Measurements from ENCODE around the gene C10orf62.
"Not testable (repeated sequence)": the region's sequence is repeated elsewhere in the genome, so short reads cannot be mapped to it uniquely, and the experiment has no call there.

C10orf62 gene

DNA sequence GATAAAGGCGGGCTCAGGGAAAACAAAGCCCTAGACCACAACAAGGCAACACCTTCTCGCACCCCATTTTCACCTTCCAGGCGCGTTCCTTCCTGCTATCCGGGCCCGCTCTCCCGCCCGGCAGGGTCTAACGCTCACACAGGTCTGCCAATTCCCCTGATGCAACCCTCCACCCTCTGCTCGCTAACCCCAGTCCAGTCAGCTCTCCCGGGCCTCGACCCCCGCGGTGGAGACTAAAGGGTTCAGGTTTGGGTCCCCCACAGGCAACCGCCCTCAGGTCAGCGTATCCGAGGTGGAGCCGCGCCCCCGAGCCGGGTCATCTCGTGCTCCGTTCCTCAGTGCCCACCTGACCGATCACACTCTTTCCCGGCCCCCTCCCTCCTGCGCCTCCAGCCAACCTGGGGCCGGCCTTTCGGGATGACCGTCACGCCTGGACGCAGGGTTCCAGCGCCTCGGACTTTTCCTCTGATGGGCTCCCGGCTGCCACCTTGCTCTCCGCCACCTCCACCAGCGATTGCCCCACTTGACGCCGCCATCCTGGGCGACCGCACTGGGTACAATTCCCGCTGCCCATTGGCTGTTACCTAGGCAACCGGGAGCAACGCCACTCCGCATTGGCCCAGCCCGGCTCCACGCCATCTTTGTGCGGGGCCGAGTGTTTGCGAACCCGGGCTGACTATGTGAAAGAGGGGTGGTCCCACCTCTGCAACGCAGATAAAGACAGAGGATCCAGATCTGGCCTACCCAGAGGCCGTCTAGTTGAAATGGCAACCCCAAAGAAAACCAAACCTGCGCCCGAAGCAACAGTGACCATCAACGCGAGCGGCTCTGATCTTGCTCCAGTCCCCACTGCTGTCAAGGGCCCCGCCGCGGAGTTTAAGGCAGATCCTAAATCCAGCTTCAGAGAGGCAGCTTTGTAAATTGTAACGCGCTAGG lies 43.7 kb downstream of the C10orf62 start, which contains the start of gene MORN4:
TSS of gene MORN4 (minus strand) at position 552 of the 936 bp plus-strand sequence. CDS start 13,847 bp downstream, outside the sequence.
- TF ChIP-seq, protein P1, sequence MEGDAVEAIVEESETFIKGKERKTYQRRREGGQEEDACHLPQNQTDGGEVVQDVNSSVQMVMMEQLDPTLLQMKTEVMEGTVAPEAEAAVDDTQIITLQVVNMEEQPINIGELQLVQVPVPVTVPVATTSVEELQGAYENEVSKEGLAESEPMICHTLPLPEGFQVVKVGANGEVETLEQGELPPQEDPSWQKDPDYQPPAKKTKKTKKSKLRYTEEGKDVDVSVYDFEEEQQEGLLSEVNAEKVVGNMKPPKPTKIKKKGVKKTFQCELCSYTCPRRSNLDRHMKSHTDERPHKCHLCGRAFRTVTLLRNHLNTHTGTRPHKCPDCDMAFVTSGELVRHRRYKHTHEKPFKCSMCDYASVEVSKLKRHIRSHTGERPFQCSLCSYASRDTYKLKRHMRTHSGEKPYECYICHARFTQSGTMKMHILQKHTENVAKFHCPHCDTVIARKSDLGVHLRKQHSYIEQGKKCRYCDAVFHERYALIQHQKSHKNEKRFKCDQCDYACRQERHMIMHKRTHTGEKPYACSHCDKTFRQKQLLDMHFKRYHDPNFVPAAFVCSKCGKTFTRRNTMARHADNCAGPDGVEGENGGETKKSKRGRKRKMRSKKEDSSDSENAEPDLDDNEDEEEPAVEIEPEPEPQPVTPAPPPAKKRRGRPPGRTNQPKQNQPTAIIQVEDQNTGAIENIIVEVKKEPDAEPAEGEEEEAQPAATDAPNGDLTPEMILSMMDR (IDR thresholded peaks at IDR 0.05; ENCODE audit: extremely low read depth, insufficient read depth, missing control alignments) = no peak
- peak; percentile 88 for DNase-seq (ENCODE audit: low spot score)
- in situ Hi-C loops (cut with MboI; ENCODE audit: low pct_unique_long_range_greater_than_20kb, low sequenced_read_pairs, unreplicated experiment) = no loop called here

GRCh38 chr10:97633921-97634320 lies 44.4 kb downstream of the C10orf62 start:
- TF ChIP-seq, protein P1 (IDR thresholded peaks at IDR 0.05; ENCODE audit: extremely low read depth, insufficient read depth, missing control alignments) = peak; percentile 15
- in situ Hi-C loops (cut with MboI; ENCODE audit: low pct_unique_long_range_greater_than_20kb, low sequenced_read_pairs, unreplicated experiment) = no loop called here
- no peak for DNase-seq (ENCODE audit: low spot score)

- DNase-seq (ENCODE audit: low spot score) = no peak
- TF ChIP-seq, protein P1 (IDR thresholded peaks at IDR 0.05; ENCODE audit: extremely low read depth, insufficient read depth, missing control alignments) = no peak
- in situ Hi-C loops (cut with MboI; ENCODE audit: low pct_unique_long_range_greater_than_20kb, low sequenced_read_pairs, unreplicated experiment) = no loop called here
Observed at GRCh38 chr10:97635577-97635976, 46.1 kb downstream of the C10orf62 start.

DNA sequence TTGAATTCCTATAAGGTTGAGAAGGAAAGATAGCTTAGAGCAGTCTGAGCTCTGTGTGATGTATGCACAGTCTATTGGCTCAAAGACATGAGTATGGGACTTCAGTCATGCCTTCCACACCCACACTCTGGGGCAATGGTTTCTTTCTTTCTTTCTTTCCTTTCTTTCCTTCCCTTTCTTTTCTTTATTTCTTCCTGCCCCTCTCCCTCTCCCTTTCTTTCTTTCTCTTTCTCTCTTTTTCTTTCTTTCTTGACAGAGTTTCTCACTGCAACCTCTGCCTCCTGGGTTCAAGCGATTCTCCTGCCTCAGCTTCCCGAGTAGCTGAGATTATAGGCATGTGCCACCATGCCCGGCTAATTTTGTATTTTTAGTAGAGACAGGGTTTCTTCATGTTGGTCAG lies 49.6 kb downstream of the C10orf62 start:
- DNase-seq (ENCODE audit: low spot score); in situ Hi-C loops (cut with MboI; ENCODE audit: low pct_unique_long_range_greater_than_20kb, low sequenced_read_pairs, unreplicated experiment): not testable (repeated sequence)

GRCh38 chr10:97640174-97640867 lies 50.8 kb downstream of the C10orf62 start, which contains the start of gene PI4K2A:
PI4K2A (plus strand) TSS chr10:97640671; CDS start chr10:97640743, 72 bp downstream.
- in situ Hi-C loops (cut with MboI; ENCODE audit: low pct_unique_long_range_greater_than_20kb, low sequenced_read_pairs, unreplicated experiment) = no loop called here
- TF ChIP-seq, protein P1 (IDR thresholded peaks at IDR 0.05; ENCODE audit: extremely low read depth, insufficient read depth, missing control alignments) = no peak
- DNase-seq (ENCODE audit: low spot score) = peak; percentile 99
